DMS153 treated with DMSO at 0.1 percent for 48 hours (cell line): ENCODE measurements around the gene HAS3.
"Not testable (repeated sequence)": the region's sequence is repeated elsewhere in the genome, so short reads cannot be mapped to it uniquely, and the experiment has no call there.

ENCODE experiments used
- DNase-seq: peaks from one replicate; lab custom pipeline; 2025; ENCODE audit not compliant: unreplicated experiment; lab: John Stamatoyannopoulos, UW

The HAS3 gene

GRCh38 chr16:69105501-69106361, at the start of gene HAS3:
Gene HAS3, plus strand, starts transcription at chr16:69105653. Its CDS starts 3,743 bp downstream, at chr16:69109396.
- DNase-seq: peak; percentile 34

GRCh38 chr16:69055980-69056379, 49.5 kb upstream of the HAS3 start:
- DNase-seq: no peak

GRCh38 chr16:69056421-69056820, 49.0 kb upstream of the HAS3 start:
- DNase-seq: no peak

GRCh38 chr16:69057400-69058378, 47.8 kb upstream of the HAS3 start:
- peak; percentile 3 for DNase-seq

- DNase-seq: not testable (repeated sequence)
Measured at GRCh38 chr16:69063491-69063890, 42.0 kb upstream of the HAS3 start.

- DNase-seq: no peak
Measured at GRCh38 chr16:69064124-69064763, 41.2 kb upstream of the HAS3 start.

GRCh38 chr16:69064764-69065313, 40.6 kb upstream of the HAS3 start:
- no peak for DNase-seq

- no peak for DNase-seq
Measured at GRCh38 chr16:69069504-69069903, 35.9 kb upstream of the HAS3 start.

- DNase-seq: no peak
Measured at GRCh38 chr16:69071036-69071435, 34.4 kb upstream of the HAS3 start.

- no peak for DNase-seq
Measured at GRCh38 chr16:69072640-69072974, 32.8 kb upstream of the HAS3 start.

- peak; percentile 30 for DNase-seq
Measured at GRCh38 chr16:69073181-69073702, 32.2 kb upstream of the HAS3 start.

GRCh38 chr16:69077251-69077650, 28.2 kb upstream of the HAS3 start:
- no peak for DNase-seq

GRCh38 chr16:69078073-69078472, 27.4 kb upstream of the HAS3 start:
- DNase-seq: no peak

GRCh38 chr16:69079697-69080096, 25.8 kb upstream of the HAS3 start:
- no peak for DNase-seq

- no peak for DNase-seq
Measured at GRCh38 chr16:69083306-69083941, 22.0 kb upstream of the HAS3 start.

GRCh38 chr16:69084289-69084688, 21.2 kb upstream of the HAS3 start:
- DNase-seq: no peak

- no peak for DNase-seq
Measured at GRCh38 chr16:69085032-69085695, 20.3 kb upstream of the HAS3 start.

GRCh38 chr16:69087161-69087581, 18.3 kb upstream of the HAS3 start:
- DNase-seq: no peak

GRCh38 chr16:69088684-69089083, 16.8 kb upstream of the HAS3 start:
- no peak for DNase-seq
